Measurements from ENCODE around the gene CIB4.

CIB4 gene

GRCh38 chr2:26581991-26582842 lies 58.9 kb downstream of the CIB4 start:
- no peak for DNase-seq (ENCODE audit: low read depth)

- DNase-seq (ENCODE audit: low read depth): no peak
These were observed 59.7 kb downstream of the CIB4 start for GRCh38 chr2:26581266-26581990.

DNA sequence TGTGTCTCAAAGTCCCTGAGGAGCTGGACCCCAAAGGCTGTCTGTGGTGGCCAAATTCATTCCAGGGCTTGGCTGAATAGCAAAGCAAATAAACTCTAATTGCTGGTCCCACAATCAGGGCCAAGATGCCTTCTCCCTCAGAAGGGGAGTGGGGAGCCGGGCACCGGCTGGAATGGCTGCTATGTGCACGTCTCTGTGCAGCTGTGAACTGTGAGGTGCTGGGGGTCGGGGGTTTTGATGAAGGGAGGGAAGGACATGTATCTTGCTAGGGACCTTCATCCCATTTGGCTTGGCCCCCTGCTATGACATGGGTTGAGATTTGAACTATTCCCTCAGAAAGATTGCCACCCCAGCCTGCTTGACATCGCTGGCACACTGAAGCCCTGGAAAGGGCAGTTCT lies 60.4 kb downstream of the CIB4 start:
- no peak for DNase-seq (ENCODE audit: low read depth)

- no peak for DNase-seq (ENCODE audit: low read depth)
These were observed 61.0 kb downstream of the CIB4 start for GRCh38 chr2:26580151-26580550.

GRCh38 chr2:26579723-26580040 lies 61.5 kb downstream of the CIB4 start:
- no peak for DNase-seq (ENCODE audit: low read depth)

DNA sequence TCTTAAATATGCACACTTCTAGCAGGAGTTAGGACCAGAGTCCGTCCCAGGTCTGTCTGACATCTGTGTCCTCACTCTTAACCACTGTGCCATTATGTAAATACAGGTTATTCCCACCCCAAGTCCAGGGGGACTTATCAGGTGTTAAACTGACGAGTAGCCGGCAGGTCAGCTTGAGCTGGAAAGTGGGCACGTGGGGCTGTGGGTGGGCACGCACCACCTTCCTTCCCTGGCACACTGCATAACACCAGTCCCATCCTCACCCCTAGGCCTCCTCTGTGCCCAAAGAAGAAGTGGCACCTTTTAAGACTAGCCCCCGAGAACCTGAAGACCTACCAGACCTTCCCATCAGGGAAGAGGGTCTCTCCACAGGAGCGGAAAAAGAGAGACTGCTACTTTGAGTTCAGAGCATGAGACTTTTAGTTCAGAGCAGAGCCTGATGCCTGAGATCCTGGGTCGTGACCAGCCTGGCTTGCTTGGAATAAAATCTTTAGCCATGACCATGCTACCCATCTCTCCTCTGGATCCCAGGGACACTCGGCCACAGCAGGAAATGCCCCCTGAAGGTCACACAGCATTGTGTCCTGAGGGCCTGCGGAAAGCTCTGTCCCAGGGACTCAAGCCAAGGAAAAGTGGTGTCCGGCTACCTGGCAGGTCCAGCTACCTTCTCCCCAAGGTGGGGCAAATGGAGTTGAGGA lies 62.0 kb downstream of the CIB4 start:
- no peak for DNase-seq (ENCODE audit: low read depth)

GRCh38 chr2:26578581-26578980 lies 62.6 kb downstream of the CIB4 start:
- DNase-seq (ENCODE audit: low read depth): no peak

GRCh38 chr2:26578113-26578458 lies 63.1 kb downstream of the CIB4 start:
- no peak for DNase-seq (ENCODE audit: low read depth)

- DNase-seq (ENCODE audit: low read depth): peak; percentile 26
These were observed 63.6 kb downstream of the CIB4 start for GRCh38 chr2:26577442-26578112.

DNA sequence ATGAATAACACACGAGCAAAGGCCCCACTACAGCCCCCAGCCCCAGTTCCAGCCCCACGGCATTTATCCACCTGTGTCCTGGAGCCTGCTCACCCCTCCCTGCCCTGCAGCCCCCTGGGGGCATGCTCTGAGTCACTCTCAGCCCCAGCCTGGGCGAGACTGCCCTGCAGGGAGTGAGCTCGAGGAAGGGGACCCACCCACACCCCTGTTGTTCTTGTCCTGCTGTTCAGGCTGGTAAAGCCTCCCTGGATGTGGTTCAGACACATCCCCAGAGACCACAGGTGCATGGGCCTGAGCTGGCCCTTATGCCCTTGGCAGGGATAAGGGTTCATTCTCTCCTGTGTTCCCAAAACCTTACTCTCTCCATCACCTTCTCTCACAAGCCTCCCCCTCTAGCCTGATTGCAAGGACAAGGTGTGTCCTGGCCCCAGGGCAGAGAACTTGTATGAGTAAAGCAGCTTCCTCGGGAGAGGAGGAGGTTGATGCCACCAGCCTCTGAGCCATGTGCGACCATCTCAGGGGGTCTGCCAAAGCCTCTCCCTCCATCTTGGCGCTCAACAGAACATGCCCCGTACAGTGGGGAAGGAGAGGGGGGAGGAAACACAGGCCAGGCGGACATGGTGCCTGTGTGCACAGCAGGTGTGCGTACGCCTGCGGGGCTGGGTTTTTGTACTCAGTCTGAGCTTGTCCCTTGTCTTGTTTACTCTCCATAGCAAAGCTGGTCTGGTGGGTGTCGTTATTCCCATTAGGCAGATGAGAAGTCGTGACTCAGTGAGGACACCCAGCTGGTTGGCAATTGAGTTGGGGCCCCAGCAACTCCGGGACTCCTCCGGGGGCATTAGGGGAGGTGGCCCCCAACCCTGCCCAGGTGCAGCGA lies 64.4 kb downstream of the CIB4 start:
- DNase-seq (ENCODE audit: low read depth): no peak

DNA sequence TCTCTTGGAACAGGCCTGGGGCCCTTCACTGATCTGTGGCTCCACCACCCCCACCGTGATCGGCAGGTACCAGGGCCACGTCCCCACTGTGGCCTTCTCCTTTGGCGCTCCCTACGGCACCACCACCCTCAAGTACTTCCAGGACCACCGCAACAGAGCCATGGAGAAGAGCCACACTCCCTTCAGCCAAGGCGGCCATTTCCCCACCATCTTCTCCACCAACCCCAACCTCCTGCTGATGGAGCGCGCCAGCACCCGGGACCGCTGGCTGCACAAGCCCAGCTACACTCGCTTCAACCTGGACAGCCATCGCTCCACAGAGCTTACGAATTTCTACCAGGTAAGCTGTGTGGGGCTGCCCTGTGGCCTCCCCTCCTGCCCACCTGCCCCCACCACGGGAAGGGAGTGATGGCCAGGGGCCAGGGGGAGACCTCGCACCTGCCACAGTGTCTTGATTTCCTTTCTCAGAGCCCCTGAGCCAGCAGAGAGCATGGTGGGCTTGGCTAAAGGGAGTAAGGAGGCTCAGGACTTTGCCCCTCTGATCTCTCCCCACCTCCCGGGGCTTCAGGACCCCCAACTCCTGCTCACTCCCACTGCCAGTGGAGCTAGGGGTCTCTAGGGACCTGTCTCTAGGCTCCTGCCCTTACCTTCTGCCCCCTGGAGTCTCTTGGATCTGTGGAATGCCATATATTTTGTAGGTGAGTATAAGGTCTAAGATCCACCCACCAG lies 65.2 kb downstream of the CIB4 start:
- DNase-seq (ENCODE audit: low read depth): no peak

- no peak for DNase-seq (ENCODE audit: low read depth)
These were observed 66.1 kb downstream of the CIB4 start for GRCh38 chr2:26574900-26575560.

DNA sequence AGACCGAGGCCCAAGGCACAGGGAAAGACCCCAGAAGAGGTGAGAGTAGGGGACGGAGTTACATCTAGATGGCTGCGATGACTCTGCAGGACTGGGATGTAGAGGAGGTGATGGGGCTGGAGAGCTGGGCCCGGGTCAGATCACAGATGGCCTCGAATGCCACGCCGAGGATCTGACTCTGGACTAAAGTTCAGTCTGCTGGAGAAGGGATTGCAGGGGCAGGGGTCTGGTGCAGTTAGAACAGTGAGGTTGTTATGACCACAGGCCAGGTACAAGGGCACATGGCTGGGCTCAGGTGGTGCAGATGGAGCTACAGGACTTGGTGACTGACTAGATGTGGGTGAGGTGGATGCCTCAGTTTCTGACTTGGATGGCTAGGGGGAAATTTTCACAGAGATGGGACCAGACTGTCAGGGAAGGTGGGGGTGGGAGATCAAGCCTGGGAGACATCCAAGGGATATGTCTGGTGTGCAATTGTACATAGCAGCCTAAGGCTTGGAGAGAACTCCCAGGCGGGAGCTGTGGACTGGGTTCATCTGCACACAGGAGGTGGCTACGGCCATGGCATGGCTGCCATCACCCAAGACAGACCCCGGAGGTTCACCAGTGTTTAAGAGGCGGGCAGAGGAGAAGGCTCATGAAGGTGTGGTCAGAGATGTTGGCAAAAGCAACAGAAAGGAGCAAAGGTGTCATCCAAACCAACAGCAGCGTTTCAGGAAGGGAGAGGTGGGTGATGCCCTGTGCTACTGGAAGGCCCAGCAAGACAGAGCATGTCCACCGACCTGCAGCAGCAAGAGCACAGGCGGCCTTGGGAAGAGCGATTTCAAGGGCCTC lies 66.9 kb downstream of the CIB4 start:
- DNase-seq (ENCODE audit: low read depth): no peak

DNA sequence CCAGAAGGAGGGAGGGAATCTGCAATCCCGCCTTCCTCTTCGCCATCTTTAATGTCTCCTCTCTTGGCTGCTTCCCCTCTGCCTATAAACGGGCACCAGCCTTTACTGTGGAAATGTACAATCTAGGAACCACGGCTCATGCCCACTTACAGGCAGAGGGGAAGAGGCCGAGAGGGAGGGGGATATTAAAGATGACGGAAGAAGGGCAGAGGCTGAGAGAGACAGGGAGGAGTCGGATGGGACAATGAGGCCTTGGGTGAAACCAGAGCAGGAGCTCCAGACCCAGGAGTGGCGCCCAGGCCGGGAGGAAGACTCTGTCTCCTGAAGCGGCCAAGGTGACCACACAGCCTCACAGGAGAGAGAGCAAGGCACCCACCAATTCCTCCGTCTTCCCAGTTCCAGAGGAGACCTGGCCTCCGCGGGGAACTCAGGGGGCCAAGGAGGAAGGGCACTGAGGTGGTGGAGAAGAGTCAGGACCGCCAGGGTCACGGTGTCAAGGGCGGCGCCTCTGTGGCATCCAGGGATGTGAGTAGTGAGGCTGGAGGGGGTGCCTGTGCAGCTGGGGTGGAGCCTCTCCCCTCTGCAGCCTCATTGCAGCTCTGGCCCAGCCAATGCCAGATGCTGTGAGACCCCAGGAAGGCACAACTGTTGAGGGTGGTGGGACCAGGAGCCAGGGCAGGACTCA lies 67.8 kb downstream of the CIB4 start:
- DNase-seq (ENCODE audit: low read depth): no peak

GRCh38 chr2:26572591-26572990 lies 68.6 kb downstream of the CIB4 start:
- DNase-seq (ENCODE audit: low read depth): no peak

- DNase-seq (ENCODE audit: low read depth): no peak
These were observed 69.8 kb downstream of the CIB4 start for GRCh38 chr2:26571316-26571715.

- DNase-seq (ENCODE audit: low read depth): no peak
These were observed 71.1 kb downstream of the CIB4 start for GRCh38 chr2:26570083-26570430.

- no peak for DNase-seq (ENCODE audit: low read depth)
These were observed 71.7 kb downstream of the CIB4 start for GRCh38 chr2:26569216-26570082.

Measured in stimulated activated CD8-positive, alpha-beta memory T cell treated with anti-CD3 and anti-CD28 coated beads, Interleukin-12 subunit alpha, Interleukin-12 subunit beta, amount 100 ng/mL, for 4 hours (primary cell).